ENCODE data around the gene TRAPPC14. TPM values are rescaled to one million over a fixed set of nuclear protein-coding genes. Genes with fewer than 3 reads are reported as not detected.

Gene TRAPPC14
- total and polyA plus RNA-seq, 2 of the 13 experiments (the other 11 are each of a cell fraction or from before 2014, with no cell fraction given): 4.7 to 9.6 TPM

DNA sequence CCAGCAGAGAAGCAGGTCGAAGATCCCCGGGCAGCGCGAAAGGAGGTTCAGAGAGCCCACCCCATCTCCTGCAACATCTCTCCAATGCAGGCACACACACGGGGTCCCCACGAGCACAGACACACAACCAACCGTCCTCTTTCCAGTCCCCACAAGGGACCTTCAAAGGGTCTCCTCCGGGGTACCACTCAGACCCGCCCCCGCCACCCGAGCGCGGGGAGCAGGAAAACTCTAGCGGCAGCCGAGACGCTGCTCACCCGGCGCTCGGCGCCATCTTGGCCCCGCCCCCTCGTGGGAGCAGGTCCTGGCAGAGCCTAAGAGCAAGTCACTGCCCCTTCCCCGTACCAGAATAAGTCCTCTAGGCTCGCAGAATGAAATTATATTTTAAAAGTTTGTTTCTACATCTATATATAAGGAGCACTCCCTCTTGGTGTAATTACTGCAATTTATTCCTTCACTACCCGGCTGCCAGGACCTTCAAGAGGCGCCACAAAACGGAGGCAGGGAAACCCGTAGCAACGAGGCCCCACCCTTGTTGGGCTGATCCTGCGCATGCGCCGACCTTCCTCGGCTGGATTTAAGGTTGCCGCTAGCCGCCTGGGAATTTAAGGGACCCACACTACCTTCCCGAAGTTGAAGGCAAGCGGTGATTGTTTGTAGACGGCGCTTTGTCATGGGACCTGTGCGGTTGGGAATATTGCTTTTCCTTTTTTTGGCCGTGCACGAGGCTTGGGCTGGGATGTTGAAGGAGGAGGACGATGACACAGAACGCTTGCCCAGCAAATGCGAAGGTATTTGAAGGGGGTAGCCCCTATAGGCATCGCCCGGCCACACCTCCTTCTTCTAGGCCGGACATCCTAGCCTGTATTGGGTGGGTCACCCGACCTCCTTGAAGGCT lies 39.2 kb downstream of the TRAPPC14 start, which contains the start of the genes CNPY4 and TAF6 (continued):
- TF ChIP-seq, protein P1, sequence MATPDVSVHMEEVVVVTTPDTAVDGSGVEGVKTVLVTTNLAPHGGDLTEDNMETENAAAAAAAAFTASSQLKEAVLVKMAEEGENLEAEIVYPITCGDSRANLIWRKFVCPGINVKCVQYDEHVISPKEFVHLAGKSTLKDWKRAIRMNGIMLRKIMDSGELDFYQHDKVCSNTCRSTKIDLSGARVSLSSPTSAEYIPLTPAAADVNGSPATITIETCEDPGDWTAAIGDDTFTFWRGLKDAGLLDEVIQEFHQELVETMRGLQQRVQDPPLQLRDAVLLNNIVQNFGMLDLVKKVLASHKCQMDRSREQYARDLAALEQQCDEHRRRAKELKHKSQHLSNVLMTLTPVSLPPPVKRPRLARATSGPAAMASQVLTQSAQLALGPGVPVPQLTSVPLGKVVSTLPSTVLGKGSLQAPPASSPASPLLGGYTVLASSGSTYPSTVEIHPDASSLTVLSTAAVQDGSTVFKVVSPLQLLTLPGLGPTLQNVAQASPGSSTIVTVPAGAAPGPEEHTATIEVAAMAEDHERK (CRISPR knock-in tag; IDR thresholded peaks at IDR 0.05; ENCODE audit: low read depth): no peak
- TF ChIP-seq DRAP1 (CRISPR knock-in tag; IDR thresholded peaks at IDR 0.05) (peak; percentile 67), ZMYM3 (CRISPR knock-in tag; IDR thresholded peaks at IDR 0.05) (no peak), ZNF782 (CRISPR knock-in tag; IDR thresholded peaks at IDR 0.05; ENCODE audit: borderline replicate concordance) (no peak), ATAD3A (CRISPR knock-in tag; IDR thresholded peaks at IDR 0.05) (no peak), ZSCAN22 (CRISPR knock-in tag; IDR thresholded peaks at IDR 0.05) (no peak), CEBPB (IDR thresholded peaks at IDR 0.05; ENCODE audit: borderline replicate concordance, low read depth, low read length) (no peak), MIXL1 (CRISPR knock-in tag; IDR thresholded peaks at IDR 0.05) (peak; percentile 31; the same call in 1 of the 2 replicates), KLF16 (CRISPR knock-in tag; IDR thresholded peaks at IDR 0.05) (peak in 1 of 2 experiments; percentile 97; a peak in 2 of 4 replicates), NFE2L2 (IDR thresholded peaks at IDR 0.05; ENCODE audit: low read length) (0 out of 2 replicates have a peak, but pooled peaks have one; percentile 24), ZNF441 (CRISPR knock-in tag; IDR thresholded peaks at IDR 0.05; ENCODE audit: borderline replicate concordance) (peak; percentile 100), SNAI1 (CRISPR knock-in tag; IDR thresholded peaks at IDR 0.05; ENCODE audit: borderline replicate concordance) (no peak; the same call in 1 of the 2 replicates), SSRP1 (CRISPR knock-in tag; IDR thresholded peaks at IDR 0.05) (no peak), ZNF431 (CRISPR knock-in tag; IDR thresholded peaks at IDR 0.05; ENCODE audit: borderline replicate concordance, low read depth) (no peak), ZFP90 (CRISPR knock-in tag; IDR thresholded peaks at IDR 0.05; ENCODE audit: borderline replicate concordance) (peak; percentile 86; the same call in 1 of the 2 replicates), ZFP36L1 (CRISPR knock-in tag; IDR thresholded peaks at IDR 0.05) (no peak), ISL2 (CRISPR knock-in tag; IDR thresholded peaks at IDR 0.05) (peak; percentile 62)
- TF ChIP-seq, protein P2, sequence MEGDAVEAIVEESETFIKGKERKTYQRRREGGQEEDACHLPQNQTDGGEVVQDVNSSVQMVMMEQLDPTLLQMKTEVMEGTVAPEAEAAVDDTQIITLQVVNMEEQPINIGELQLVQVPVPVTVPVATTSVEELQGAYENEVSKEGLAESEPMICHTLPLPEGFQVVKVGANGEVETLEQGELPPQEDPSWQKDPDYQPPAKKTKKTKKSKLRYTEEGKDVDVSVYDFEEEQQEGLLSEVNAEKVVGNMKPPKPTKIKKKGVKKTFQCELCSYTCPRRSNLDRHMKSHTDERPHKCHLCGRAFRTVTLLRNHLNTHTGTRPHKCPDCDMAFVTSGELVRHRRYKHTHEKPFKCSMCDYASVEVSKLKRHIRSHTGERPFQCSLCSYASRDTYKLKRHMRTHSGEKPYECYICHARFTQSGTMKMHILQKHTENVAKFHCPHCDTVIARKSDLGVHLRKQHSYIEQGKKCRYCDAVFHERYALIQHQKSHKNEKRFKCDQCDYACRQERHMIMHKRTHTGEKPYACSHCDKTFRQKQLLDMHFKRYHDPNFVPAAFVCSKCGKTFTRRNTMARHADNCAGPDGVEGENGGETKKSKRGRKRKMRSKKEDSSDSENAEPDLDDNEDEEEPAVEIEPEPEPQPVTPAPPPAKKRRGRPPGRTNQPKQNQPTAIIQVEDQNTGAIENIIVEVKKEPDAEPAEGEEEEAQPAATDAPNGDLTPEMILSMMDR (CRISPR knock-in tag; IDR thresholded peaks at IDR 0.05): no peak
- TF ChIP-seq, protein P3, sequence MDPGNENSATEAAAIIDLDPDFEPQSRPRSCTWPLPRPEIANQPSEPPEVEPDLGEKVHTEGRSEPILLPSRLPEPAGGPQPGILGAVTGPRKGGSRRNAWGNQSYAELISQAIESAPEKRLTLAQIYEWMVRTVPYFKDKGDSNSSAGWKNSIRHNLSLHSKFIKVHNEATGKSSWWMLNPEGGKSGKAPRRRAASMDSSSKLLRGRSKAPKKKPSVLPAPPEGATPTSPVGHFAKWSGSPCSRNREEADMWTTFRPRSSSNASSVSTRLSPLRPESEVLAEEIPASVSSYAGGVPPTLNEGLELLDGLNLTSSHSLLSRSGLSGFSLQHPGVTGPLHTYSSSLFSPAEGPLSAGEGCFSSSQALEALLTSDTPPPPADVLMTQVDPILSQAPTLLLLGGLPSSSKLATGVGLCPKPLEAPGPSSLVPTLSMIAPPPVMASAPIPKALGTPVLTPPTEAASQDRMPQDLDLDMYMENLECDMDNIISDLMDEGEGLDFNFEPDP (CRISPR knock-in tag; conservative IDR thresholded peaks at IDR 0.05): 0 out of 2 replicates have a peak, but pooled peaks have one; percentile 63
- TF ChIP-seq, protein P4, sequence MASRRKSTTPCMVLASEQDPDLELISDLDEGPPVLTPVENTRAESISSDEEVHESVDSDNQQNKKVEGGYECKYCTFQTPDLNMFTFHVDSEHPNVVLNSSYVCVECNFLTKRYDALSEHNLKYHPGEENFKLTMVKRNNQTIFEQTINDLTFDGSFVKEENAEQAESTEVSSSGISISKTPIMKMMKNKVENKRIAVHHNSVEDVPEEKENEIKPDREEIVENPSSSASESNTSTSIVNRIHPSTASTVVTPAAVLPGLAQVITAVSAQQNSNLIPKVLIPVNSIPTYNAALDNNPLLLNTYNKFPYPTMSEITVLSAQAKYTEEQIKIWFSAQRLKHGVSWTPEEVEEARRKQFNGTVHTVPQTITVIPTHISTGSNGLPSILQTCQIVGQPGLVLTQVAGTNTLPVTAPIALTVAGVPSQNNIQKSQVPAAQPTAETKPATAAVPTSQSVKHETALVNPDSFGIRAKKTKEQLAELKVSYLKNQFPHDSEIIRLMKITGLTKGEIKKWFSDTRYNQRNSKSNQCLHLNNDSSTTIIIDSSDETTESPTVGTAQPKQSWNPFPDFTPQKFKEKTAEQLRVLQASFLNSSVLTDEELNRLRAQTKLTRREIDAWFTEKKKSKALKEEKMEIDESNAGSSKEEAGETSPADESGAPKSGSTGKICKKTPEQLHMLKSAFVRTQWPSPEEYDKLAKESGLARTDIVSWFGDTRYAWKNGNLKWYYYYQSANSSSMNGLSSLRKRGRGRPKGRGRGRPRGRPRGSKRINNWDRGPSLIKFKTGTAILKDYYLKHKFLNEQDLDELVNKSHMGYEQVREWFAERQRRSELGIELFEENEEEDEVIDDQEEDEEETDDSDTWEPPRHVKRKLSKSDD (CRISPR knock-in tag; IDR thresholded peaks at IDR 0.05; ENCODE audit: low read depth): no peak
- TF ChIP-seq, protein P5, sequence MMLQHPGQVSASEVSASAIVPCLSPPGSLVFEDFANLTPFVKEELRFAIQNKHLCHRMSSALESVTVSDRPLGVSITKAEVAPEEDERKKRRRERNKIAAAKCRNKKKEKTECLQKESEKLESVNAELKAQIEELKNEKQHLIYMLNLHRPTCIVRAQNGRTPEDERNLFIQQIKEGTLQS (CRISPR knock-in tag; IDR thresholded peaks at IDR 0.05): no peak

Data from HepG2 (cell line).